ENCODE measurements around the gene SMIM13.

- TF ChIP-seq POLR2A (IDR thresholded peaks at IDR 0.05), result no peak
- no peak for TF ChIP-seq CTCF (IDR thresholded peaks at IDR 0.05)
Observed at GRCh38 chr6:11139051-11139960, 45.7 kb downstream of the SMIM13 start.
